GM19452 (cell line): ENCODE data around the gene TPRG1L.

Experiments used
- ATAC-seq: cut with Tn5 transposase; IDR thresholded peaks from one replicate; pipeline ENCODE4 v1.9.1; 2021; ENCODE audit not compliant: unreplicated experiment

Gene TPRG1L

GRCh38 chr1:3593745-3594144 lies 31.1 kb upstream of the TPRG1L start:
- no peak for ATAC-seq

DNA sequence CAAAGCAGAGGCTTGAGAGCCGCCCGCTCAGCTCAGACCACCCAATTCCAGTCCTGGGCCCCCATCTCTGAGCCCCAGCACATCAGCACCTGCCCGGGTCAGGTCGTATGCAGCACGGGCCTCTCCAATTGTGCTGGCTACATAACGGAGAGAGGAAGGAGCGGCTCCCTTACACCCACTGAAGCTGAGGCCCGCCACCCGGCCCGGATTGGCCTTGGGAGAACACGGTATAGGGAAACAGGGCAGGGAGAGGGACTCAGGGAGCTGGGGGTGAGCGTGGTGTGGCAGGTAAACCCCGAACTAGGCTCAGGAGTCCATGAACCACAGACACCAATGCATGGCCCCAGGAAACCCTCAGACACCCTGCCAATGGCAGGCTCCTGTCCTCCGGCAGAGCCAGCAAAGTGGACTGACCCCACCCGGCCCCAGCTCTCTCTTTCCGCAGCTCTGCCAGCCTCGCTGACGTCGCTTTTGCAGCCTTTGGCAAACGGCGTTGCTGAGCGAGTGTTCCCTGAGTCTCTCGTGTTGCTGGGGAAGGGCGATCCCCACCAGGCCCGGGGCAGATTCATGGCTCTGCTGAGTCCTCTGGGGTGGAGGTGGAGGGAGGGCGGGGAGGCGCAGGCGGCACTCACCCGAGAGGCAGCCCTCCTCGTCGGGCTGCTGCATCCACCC lies 30.0 kb upstream of the TPRG1L start:
- no peak for ATAC-seq

DNA sequence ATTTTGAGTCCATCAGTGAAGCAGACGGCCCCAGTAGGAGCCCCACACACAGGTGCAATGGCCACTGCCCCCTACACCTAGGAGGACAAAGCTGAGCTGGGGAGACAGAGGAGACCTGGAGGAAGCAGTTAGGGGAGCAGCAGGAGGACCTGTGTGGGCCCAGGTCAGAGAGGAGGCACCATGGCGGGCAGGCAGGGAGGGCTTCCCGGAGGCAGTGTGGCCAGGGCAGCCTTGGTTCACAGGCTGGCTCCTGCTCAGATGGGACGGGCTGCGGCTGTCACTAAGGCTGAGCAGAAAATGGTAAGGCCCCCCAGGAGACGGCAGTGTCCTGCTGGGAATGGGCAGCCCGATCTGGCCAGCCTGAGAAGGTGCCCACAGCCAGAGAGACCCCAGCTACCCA lies 28.9 kb upstream of the TPRG1L start:
- no peak for ATAC-seq

DNA sequence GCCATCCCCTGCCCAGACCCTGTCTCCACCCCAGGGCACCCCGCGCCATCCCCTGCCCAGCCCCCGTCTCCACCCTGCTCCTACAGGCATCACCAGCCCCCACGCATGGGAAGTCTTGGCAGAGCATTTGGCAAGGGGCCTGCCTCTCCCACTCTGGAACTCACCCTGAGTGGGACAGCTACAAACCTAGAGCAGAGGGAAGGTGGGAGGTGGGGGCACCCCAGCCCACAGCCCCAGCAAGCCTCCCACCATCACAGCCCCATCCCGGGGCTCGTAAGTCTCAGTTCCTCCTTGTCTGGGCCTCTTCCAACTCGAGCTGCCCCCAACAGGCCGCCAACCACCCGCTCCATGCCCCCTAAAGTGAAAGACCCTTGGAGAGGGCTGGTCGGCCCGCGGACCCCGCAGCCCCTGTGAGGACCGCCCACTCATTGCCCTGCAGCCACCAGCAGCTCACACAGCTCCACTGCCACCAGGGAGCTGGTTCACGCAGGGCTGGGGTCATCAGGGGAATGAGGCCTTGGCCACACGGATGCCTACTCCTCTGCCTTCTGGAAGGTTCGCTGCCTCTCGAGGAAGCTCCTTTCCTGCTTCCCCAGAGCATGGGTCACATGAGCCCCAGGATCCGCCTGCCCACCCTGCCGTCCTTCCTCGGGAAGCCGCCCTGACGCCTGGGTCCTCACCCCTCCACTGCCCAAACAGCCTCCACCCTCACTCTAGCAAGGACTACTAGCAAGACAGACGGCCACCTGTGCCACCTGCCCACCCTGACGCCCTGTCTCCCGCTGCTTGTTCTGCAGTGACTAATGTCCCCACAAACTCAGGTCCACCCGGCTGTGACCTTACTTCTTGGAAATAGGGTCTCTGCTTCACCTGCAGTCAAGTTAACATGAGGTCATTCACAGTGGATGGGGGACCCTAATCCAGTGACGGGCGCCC lies 27.9 kb upstream of the TPRG1L start:
- no peak for ATAC-seq

DNA sequence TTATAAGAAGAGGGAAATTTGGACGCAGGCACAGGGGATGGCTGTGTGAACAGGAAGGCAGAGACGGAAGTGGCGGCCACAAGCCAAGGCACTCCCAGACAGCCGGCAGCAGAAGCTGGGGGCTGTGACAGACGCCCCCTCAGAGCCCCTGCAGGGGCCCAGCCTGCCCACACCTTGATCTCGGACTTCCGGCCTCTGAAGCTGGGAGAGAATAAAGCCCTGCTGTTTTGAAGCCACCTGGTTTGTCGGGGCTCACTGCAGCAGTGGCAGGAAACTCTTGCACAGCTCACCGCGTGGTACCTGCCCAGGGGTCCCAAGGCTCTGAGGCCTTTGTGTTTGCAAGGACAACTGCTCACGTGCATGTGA lies 27.2 kb upstream of the TPRG1L start:
- ATAC-seq = no peak

DNA sequence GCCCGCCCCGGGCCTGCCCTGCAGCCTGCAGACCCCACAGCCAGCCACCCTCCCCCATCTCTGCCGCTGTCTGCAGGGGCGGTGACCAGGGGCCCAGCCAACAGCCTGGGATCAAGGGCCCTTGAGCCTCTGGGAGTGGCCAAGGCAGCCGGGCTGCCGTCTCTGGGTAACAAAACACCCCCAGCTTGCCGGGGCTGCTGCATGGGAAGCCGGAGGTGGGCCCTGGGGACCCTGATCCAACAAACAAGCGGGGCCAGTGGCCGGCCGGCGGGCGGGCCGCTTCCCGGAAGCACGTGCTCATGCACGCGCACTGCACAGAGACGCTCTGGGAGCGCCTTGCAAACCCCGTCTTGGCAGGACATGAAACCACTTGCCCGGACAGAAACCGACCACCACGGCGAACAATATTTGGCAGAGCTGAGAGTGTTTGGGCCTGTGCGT lies 26.7 kb upstream of the TPRG1L start:
- no peak for ATAC-seq

DNA sequence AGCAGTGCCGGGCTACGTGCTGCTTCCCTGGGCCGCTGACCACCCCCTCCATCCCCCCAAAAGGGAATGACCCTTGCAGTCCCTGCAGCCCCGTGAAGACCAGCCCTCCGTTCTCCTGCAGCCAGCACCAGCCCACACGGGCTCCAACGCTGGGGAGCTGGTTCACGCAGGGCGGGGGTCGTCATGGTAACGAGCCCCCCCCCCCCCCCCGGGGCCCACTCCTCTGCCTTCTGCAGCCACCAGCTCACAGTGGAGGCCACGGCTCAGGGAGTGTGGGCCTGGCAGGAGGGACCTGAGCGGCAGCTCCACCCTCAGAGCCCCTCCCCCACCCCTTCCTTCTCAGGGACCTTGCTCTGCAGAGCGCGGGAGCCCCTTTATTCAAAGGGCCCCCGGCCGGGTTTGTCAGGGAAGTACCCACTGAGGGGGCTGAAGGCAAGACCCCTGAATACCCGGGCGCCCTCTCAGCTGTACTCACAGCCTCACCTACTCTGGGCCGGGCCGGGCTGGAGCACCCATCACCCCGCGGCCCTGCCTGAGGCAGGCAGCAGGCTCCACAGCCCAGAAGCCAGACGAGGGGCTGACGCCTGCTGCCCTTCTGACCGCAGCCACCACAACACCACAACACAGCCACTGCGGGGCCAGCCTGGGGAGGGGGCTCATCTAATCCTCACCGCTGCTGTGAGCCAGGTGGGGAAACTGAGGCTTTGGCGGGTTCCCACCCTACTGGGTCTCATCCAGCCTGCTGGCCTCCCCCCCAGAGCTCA lies 26.1 kb upstream of the TPRG1L start:
- no peak for ATAC-seq

- ATAC-seq = no peak
These were observed 25.5 kb upstream of the TPRG1L start for GRCh38 chr1:3599286-3599811.

DNA sequence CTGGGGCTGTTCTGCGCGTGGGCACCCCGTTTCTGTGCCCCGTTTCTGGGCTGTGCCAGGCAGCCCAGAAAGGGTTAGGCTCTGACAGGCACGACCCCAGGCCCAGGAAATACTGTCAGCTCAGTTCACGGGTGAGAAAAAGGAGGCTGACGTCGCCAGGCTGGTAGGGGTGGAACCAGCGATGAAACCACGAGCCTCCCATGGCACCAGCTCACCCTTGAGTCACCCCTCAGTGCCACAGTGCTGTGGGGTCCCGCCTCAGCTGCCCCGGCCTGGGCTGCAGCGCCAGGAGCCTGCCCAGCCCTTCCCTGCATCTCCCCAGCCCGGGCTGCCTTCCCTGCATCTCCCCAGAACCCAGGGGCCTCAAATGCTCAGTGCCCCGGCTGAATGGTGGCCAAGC lies 25.0 kb upstream of the TPRG1L start:
- no peak for ATAC-seq

DNA sequence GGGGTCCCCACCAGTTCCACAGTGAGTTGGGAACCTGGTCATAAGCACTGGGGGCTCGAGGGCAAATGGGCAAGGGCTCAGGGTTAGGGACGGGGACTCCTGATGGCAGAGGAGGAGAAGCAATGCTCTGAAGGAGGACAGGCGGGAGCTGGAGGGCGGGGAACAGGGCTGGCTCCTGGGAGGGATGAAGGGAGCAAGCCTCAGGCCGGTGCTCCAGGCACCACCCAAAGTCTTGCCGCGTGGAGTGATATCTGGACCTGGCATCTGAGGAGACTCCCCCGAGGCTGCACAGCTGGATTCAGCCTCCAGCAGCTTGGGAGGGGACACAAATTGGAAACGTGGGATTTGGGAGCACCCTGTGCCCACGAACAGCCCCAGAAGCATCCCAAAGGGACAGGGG lies 24.5 kb upstream of the TPRG1L start:
- ATAC-seq = no peak

- no peak for ATAC-seq
These were observed 23.1 kb upstream of the TPRG1L start for GRCh38 chr1:3601743-3602142.

- no peak for ATAC-seq
These were observed 22.4 kb upstream of the TPRG1L start for GRCh38 chr1:3602375-3602774.

DNA sequence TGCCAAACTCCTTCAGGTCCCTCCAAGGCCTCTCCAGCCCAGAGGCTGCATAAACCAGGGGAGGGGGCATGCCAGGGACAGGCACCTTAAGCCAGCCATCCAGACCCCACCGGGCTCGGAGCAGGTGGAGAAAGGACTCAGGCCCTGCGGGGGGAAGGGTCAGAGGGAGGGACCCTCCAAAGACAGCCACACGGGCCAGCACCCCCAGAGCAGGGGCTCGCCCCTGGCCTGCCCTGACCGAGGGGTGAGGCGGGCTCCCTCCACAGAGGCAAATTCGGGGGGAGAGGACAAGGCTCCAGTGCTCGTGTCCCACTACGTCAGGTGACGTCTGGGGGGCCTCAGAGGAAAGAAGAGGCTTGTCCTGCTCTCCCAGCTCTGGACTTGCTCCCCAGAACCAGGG lies 21.7 kb upstream of the TPRG1L start:
- ATAC-seq = no peak

DNA sequence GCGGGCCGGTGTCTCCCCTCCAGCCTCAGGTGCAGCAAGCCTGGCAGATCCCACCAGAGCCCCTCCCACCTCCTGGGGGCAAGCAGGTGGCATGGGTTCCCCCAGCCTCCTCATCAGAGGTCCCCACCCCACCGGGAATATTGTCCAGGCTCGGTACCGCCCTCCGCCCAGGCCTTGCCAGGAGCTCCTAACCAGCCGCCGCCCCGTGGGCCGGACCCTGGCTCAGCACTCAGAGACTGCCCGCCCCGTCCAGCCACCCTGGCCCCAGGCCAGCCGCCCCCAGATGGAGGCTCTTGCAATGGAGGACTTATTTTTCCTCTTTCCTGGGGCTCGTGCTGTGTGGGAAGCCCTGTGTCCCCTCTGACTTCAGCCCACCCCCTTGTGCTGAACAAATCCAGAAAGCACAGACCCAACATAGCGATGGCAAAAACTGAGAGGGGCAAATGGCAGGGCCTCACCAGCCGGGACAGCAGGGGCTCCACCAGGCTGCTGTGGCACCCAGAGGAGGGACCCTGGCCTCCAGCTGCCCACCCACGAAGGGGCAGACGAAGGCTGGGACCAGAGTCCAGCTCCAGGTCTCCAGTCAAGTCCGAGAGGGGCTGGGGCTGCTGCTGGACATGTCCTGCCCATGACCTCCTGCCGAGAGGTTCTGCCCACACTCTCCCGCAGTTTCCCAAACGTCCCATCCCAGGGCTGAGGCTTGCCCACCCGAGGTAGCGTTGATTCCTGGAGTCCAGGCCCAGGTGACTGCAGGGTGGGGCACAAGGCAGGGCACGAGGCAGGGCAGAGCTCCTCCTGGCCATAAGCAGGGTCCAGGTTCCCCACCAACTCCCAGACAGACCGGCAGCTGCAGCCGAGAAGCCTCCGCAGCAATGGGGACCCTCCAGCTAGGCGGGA lies 21.0 kb upstream of the TPRG1L start:
- no peak for ATAC-seq

GRCh38 chr1:3604468-3604974 lies 20.3 kb upstream of the TPRG1L start:
- no peak for ATAC-seq

DNA sequence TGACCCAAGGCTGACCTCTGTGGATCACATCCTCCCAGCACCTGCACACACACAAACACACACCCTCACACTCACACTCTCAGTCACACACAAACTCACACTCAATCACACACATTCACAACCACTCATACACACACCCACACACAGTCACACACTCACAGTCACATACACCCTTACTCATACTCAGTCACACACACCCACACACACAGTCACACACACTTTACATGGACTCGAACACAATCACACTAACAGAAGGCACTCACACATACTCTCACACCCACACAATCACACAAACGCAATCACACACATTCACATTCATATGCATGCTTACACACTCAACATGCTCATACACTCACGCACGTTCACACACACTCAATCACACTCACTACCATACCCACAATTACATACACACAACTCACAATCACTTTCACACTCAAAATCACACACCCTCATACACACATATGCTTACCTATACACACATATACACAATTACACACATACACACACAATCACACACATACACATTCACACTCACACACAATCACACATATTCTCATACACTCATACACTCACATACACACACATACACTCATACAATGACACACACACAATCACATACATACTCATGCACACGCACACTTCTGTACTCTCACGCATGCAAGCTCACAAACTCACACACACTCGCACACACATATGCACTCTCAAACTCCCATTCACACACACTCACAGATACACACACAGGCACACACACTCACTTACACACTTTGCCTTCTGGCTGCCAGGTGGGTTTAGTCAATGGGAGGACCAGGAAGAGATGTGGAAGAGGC lies 19.6 kb upstream of the TPRG1L start:
- no peak for ATAC-seq

DNA sequence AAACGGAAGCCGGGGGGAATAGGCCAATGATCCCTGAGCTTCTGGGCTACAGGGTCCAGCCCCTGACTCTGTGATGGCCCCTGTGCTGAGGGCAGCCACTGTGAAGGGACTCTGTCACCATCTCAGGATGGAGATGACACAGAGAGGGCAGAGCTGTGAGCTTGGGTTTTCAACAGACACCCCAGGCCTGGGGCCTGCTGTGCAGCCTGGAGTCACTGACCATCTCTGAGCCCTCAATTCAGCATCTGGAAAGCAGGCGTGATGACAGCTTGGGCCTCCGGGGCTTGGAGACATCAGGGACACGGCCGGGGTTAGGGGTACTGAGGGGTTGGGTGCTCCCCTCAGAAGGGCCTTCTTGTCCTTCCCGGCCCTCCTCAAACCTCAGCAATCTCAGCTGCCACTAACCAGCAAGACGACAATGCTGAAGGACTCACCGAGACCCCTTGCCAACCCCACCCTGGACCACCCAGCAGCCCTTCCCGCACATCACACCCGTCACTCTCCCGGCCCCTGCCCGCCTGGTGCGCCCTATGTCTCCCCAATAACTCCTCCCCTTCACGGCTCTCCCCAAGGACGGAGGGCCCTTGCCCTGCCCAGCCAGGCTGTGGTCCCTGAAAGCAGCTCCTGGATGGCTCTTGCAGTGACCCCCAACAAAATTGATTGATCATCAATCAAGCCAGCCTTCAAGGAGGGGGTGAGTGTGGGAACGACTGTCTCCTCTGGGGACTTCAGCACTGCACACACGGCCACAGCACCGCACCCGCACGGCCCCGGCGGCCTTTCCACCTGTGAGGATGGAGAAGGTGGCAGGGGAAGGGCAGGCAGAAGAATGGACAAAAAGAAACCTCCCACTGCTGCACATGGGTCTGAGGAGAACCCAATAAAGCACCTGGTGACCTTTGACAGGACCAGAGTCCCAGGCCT lies 17.8 kb upstream of the TPRG1L start:
- ATAC-seq = no peak

GRCh38 chr1:3607703-3608065 lies 17.1 kb upstream of the TPRG1L start:
- ATAC-seq = no peak
